PC-3 (cell line): ENCODE results near the gene TWF2. TPM values are rescaled to one million over a fixed set of nuclear protein-coding genes. Genes with fewer than 3 reads are reported as not detected.

ENCODE experiments used
- ATAC-seq: fragments of 200-7000 bp; cut with Tn5 transposase; 2 replicates; pipeline ENCODE4 v1.9.1; 2020; ENCODE audit warnings: mild to moderate bottlenecking, moderate library complexity
- BruUV-seq: library from RNA; stranded (reverse); fragments of 400-500 nt; replicated peaks from 2 replicates; lab custom pipeline; 2021; lab: Mats Ljungman, UMichigan
- CTCF ChIA-PET: fragments of 300-600 bp; sonication (Branson Sonifier 250); formaldehyde crosslinking; loops from one replicate; lab custom pipeline; 2022; ENCODE audit warnings: antibody characterized with exemption; lab: Charles Lee
- POLR2A ChIA-PET: fragments of 300-600 bp; sonication (Branson Sonifier 250); formaldehyde crosslinking; loops from one replicate; lab custom pipeline; 2022; ENCODE audit warnings: antibody characterized with exemption; ENCODE audit not compliant: unreplicated experiment; lab: Charles Lee
- DNase-seq: peaks from one replicate; pipeline ENCODE4 v3.0.0-alpha.2; 2015
- H2AFZ ChIP-seq: fragments of 300-600 bp; sonication (generic); 2 replicates; pipeline ENCODE4 v1.6.0; 2016; ENCODE audit warnings: antibody characterized with exemption, low read length
- H3F3A ChIP-seq: fragments of 300-600 bp; sonication (generic); one replicate; pipeline ENCODE4 v1.6.0; 2017; ENCODE audit warnings: antibody characterized with exemption, low read length, control low read depth, mild to moderate bottlenecking; ENCODE audit not compliant: unreplicated experiment
- H3K27ac ChIP-seq: fragments of 300-600 bp; sonication (generic); 2 replicates; pipeline ENCODE4 v1.5.1; 2016; ENCODE audit warnings: mild to moderate bottlenecking, low read length
- H3K27me3 ChIP-seq: fragments of 300-600 bp; sonication (generic); 2 replicates; pipeline ENCODE4 v1.6.1; 2016; ENCODE audit warnings: low read length, mixed read lengths
- H3K36me3 ChIP-seq: fragments of 300-600 bp; sonication (generic); 2 replicates; pipeline ENCODE4 v1.6.1; 2016; ENCODE audit warnings: low read depth, mixed run types, low read length, mixed read lengths
- H3K4me1 ChIP-seq: fragments of 300-600 bp; sonication (generic); 2 replicates; pipeline ENCODE4 v1.5.1; 2016; ENCODE audit warnings: low read length; ENCODE audit not compliant: insufficient read depth
- H3K4me2 ChIP-seq: fragments of 300-600 bp; sonication (generic); 2 replicates; pipeline ENCODE4 v1.6.0; 2016; ENCODE audit warnings: low read length
- H3K4me3 ChIP-seq: fragments of 300-600 bp; sonication (generic); 2 replicates; pipeline ENCODE4 v1.5.1; 2016; ENCODE audit warnings: mild to moderate bottlenecking, low read length, mixed read lengths
- H3K79me2 ChIP-seq: fragments of 300-600 bp; sonication (generic); 2 replicates; pipeline ENCODE4 v1.6.1; 2017; ENCODE audit warnings: low read length, mixed read lengths
- H3K9ac ChIP-seq: fragments of 300-600 bp; sonication (generic); 2 replicates; pipeline ENCODE4 v1.6.0; 2016; ENCODE audit warnings: mild to moderate bottlenecking, low read length
- H3K9me2 ChIP-seq: fragments of 300-600 bp; sonication (generic); replicated peaks from 2 replicates; pipeline ENCODE4 v1.6.1; 2016; ENCODE audit warnings: mixed run types, low read length, mixed read lengths
- H3K9me3 ChIP-seq: fragments of 300-600 bp; sonication (generic); 2 replicates; pipeline ENCODE4 v1.6.1; 2016; ENCODE audit warnings: low read length, mixed read lengths
- H4K20me1 ChIP-seq: fragments of 300-600 bp; sonication (generic); 2 replicates; pipeline ENCODE4 v1.6.1; 2016; ENCODE audit warnings: low read length, mixed read lengths
- EZH2 ChIP-seq: fragments of 300-600 bp; sonication (generic); IDR thresholded peaks from one replicate; pipeline ENCODE4 v1.6.1; 2017; ENCODE audit warnings: antibody characterized with exemption, mild to moderate bottlenecking, low read length; ENCODE audit not compliant: unreplicated experiment
- EZH2phosphoT487 ChIP-seq: fragments of 300-600 bp; sonication (generic); IDR thresholded peaks from 2 replicates; pipeline ENCODE4 v1.6.1; 2018; ENCODE audit warnings: mild to moderate bottlenecking, antibody characterized with exemption, low read length, borderline replicate concordance
- intact Hi-C: fragments of 100-400 bp; cut with micrococcal nuclease; formaldehyde crosslinking; loops from 2 replicates; pipeline ENCODE4 v1.9.0; 2023
- total RNA-seq: library from RNA; depleted of rRNA; stranded (reverse); fragments of >200 nt; gene quantifications from 2 replicates; pipeline ENCODE4 v1.2.3, GENCODE V29; 2014
- TF ChIP-seq, protein P1 (sequence below): fragments of 300-600 bp; sonication (generic); conservative IDR thresholded peaks from 2 replicates; pipeline ENCODE4 v1.5.1; 2017; ENCODE audit warnings: antibody characterized with exemption, low read depth, mild to moderate bottlenecking, low read length

TWF2 gene
- total RNA-seq, 1 experiment from 2014 or later: 147 TPM

DNA sequence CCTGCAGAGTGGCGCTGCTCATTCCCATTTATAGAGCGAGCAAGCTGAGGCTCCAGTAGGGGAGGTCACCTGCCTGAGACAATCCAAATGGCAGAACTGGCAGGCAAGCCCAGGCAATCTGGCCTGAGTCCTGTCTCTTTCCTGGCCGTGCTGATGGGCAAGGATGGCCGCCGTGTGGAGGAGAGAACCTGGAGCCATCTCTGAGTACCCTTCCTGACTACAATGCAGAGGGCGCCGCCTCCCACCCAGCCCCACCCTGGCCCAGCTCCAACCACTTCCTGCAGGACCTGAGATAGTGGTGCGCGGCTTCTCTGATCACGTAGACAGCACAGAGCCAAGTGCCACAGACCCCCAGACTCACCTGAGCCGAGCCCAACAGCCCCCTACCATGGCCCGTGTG, 20.5 kb downstream of the TWF2 start:
- Histone ChIP-seq H3K4me1 (peaks cover 50% of the 10 kb centered on the region), H3K36me3 (peaks cover 24% of the 10 kb centered on the region; the same call in 1 of the 2 replicates), H3F3A (peaks cover 11% of the 10 kb centered on the region), H3K27me3 (no peaks in the 10 kb centered on the region), H3K4me2 (peak overlapping the region; percentile 52; the same call in 1 of the 2 replicates), H3K9ac (peak overlapping the region; percentile 84), H2AFZ (no peak overlapping the region), H3K9me3 (no peaks in the 10 kb centered on the region), H4K20me1 (no peaks in the 10 kb centered on the region), H3K27ac (peak overlapping the region; percentile 98), H3K4me3 (no peak overlapping the region), H3K79me2 (no peaks in the 10 kb centered on the region), H3K9me2 (no peaks in the 10 kb centered on the region)
- ATAC-seq: no peak
- ChIA-PET POLR2A (no interaction called here), CTCF (no interaction called here)
- DNase-seq: no peak
- intact Hi-C loops: loop anchor here (10.0 kb wide), 1 partner anchor 164 kb away; the partner anchor contains the start of gene DUSP7
- TF ChIP-seq EZH2: no peak
- TF ChIP-seq EZH2phosphoT487: no peak
- TF ChIP-seq, protein P1, sequence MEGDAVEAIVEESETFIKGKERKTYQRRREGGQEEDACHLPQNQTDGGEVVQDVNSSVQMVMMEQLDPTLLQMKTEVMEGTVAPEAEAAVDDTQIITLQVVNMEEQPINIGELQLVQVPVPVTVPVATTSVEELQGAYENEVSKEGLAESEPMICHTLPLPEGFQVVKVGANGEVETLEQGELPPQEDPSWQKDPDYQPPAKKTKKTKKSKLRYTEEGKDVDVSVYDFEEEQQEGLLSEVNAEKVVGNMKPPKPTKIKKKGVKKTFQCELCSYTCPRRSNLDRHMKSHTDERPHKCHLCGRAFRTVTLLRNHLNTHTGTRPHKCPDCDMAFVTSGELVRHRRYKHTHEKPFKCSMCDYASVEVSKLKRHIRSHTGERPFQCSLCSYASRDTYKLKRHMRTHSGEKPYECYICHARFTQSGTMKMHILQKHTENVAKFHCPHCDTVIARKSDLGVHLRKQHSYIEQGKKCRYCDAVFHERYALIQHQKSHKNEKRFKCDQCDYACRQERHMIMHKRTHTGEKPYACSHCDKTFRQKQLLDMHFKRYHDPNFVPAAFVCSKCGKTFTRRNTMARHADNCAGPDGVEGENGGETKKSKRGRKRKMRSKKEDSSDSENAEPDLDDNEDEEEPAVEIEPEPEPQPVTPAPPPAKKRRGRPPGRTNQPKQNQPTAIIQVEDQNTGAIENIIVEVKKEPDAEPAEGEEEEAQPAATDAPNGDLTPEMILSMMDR: no peak
- BruUV-seq: no TSS peak

DNA sequence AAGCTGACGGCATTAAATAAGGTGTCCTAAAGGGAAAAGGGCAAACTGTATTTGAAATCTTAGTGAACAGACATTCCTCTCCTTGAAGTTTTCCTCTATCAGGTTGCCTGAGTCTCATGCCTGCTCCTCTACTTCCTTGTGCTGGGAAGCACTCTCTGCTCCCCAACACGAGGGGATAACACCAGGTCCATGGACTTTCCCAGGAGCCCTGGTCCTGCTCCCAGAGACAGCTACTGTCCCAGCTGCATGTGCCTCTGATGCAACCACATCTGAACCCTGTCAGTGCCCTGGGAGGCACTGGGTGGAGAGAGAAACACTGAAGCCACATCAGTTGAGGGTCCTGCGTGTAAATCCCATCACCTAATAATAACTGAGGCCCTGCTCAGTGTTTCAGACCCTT, 20.9 kb downstream of the TWF2 start:
- Histone ChIP-seq H3K9me3 (no peaks in the 10 kb centered on the region), H3K9me2 (no peaks in the 10 kb centered on the region), H3K4me3 (no peak overlapping the region), H3K27ac (peak overlapping the region; percentile 98), H3K9ac (peak overlapping the region; percentile 84), H4K20me1 (no peaks in the 10 kb centered on the region), H3K79me2 (no peaks in the 10 kb centered on the region), H3K27me3 (no peaks in the 10 kb centered on the region), H3K36me3 (peaks cover 28% of the 10 kb centered on the region; the same call in 1 of the 2 replicates), H2AFZ (no peak overlapping the region), H3F3A (peaks cover 11% of the 10 kb centered on the region), H3K4me2 (peak overlapping the region; percentile 52), H3K4me1 (peaks cover 50% of the 10 kb centered on the region)
- ChIA-PET CTCF (no interaction called here), POLR2A (interaction anchor here (0.7 kb wide), 1 partner anchor 13 kb away, joined by 11 read pairs; no protein-coding TSS in a partner anchor)
- DNase-seq (no peak), ATAC-seq (no peak)
- TF ChIP-seq EZH2: no peak
- TF ChIP-seq EZH2phosphoT487: no peak
- TF ChIP-seq, protein P1: no peak
- no TSS peak for BruUV-seq
- intact Hi-C loops: loop anchor here (10.0 kb wide), 1 partner anchor 163 kb away; the partner anchor contains the start of gene DUSP7

DNA sequence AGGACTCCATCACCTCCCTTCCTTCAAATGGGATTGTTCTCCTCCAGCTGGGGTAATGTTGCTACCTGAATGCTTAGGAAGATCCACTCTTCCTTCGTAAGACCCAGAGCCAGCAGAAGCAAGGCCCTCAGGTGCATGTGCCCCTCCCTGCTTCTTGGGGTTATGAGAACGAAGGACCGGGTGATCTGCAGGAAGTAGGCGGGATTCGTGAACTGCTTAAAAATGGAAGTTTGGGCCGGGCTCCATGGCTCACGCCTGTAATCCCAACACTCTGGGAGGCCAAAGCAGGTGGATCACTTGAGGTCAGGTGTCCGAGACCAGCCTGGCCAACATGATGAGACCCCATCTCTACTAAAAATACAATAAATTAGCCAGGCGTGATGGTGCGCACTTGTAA, 21.6 kb downstream of the TWF2 start:
- Histone ChIP-seq H2AFZ (no peak overlapping the region), H3K4me3 (no peak overlapping the region), H4K20me1 (no peaks in the 10 kb centered on the region), H3K4me1 (peaks cover 50% of the 10 kb centered on the region), H3K27ac (peak overlapping the region; percentile 98), H3K9ac (peak overlapping the region; percentile 84), H3K9me2 (no peaks in the 10 kb centered on the region), H3K36me3 (peaks cover 33% of the 10 kb centered on the region), H3K9me3 (no peaks in the 10 kb centered on the region), H3F3A (peaks cover 11% of the 10 kb centered on the region), H3K27me3 (no peaks in the 10 kb centered on the region), H3K79me2 (no peaks in the 10 kb centered on the region), H3K4me2 (peak overlapping the region; percentile 52)
- intact Hi-C loops: loop anchor here (1.0 to 10.0 kb wide), 3 partner anchors 59 to 163 kb away; partner anchors contain the start of genes DUSP7 and POC1A
- DNase-seq (no peak), ATAC-seq (no peak)
- TSS peak; percentile 89 for BruUV-seq
- ChIA-PET CTCF (interaction anchor here (0.8 kb wide), 2 partner anchors 64 to 70 kb away, joined by 3 read pairs; partner anchors contain the start of gene GLYCTK), POLR2A (interaction anchor here (0.5 to 1.3 kb wide), 6 partner anchors 12 to 898 kb away, joined by 3 to 11 read pairs (median 6); partner anchors contain the start of genes POC1A and TWF2)
- TF ChIP-seq, protein P1: no peak
- TF ChIP-seq EZH2phosphoT487 (no peak), EZH2 (no peak)
